Stimulated activated naive CD4-positive, alpha-beta T cell (primary cell): ENCODE results near the gene TRDN.

ENCODE experiments used
- DNase-seq, 6 experiments: peaks; one replicate each; lab custom pipeline; 2025; lab: John Stamatoyannopoulos, UW

The TRDN gene

DNA sequence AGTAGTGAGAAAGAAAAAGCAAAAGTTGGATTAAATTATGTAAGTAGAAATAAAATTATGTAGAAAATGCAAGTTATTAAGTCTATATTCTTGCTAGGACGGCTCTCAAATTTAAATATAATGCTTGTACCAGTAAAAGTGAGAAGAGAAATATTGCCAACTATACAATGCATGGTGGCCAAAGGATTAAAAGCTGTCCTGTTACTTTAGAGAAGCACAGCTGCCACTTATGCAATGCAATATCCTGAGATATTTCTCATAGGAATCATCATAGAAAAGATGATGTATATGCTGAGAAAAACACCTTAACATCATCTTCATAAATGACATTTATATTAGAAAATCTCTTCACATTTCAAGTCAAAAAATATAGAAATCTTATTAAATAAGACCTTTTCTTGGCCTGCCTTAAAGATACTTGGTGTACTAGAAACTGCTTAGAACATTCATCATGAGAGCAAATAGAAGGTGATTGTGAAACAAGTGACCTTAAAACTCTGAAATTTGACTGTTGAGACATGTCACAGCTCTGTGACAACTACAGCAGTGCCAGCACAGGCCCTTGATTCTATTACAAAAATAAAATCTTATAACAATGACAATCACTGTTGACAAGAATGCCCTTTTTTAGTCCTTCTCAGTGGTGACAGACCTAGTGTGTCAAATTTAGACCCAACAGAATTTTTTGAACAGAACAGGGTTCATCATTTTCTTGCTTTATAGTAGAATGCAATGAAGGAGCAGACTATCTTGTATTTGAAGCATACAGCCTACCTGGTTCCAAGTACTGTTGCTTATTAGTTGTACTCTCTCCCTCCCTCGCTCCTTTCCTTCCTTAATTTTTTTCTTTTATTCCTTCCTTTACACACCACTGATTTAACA lies 467.6 kb downstream of the TRDN start:
- no peak for DNase-seq

DNA sequence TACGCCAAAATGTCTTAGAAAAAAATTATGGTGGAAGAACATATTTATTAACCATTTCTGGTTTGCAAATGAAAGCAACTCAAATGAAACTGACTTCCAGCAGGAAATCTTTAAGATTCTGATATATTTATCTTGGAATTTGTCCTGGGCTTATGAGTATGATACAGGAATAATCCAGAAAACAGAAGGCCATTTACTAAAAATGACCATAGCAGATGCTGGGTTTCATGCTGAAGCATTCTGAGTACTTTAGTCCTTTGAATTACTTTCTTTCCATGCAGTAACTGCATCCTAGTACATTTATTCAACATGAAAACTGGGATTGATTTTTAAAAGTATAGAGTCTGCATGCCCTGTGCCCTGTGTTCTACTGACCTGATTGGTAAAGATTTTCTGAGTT lies 468.3 kb downstream of the TRDN start:
- DNase-seq: no peak
